ENCODE results near the gene ACADVL.

Gene ACADVL

DNA sequence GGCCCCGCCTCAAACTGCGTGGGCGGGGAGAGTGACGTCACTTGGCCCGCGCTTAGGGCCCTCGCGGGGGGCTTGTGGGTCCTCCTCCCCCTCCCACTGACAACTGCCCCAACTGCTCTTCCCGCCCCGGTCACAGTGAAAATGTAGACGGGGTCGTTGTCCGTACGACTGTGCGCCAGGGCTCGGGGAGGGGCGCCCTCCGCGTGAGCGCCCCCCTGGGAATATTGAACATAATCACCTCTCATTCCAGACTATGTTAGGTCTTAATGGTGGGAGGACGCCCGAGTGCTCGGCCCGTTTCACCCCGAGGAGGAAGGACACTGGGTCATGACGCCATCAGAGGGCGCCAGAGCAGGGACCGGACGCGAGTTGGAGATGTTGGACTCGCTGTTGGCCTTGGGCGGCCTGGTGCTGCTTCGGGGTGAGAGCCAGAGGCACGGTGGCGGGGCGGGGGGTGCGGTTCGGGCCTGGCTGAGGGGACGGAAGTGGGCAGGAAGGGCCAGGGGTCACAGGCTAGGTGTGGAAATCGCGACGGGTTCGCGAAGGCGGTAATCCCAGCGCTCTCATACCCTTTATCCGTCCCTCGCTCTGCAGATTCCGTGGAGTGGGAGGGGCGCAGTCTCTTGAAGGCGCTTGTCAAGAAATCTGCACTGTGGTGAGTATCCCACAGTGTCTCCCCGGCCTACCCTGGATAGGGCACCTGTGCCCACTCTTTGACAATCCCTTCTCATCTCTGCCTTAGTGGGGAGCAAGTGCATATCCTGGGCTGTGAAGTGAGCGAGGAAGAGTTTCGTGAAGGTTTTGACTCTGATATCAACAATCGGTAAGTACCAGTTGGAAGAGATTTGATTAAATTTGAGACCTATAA, 32.7 kb downstream of the ACADVL start, which contains the start of gene ELP5:
TSS of gene ELP5 (plus strand) at position 40 of the 868 bp plus-strand sequence. CDS start at position 376, 336 bp downstream.
- peak; percentile 94 for DNase-seq (ENCODE audit: low spot score)

DNA sequence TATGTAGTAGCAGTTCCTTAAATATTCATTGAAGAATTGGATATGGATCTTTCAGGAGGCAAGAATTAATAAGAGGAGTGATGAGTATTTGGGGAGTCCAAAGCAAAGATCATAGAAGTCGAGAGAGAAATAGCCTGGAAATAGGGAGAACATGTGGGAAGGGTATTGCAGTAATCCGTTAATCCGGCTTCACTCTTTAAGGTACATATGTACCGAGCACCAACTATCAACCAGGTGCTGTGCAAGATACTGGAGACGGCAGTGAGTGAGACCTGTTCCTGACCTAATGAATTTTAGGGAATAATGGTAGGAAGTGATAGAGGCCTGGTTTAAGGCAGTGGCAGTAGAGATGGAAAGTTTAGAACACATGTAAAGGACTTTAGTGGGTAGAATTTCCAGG, 33.3 kb downstream of the ACADVL start:
- no peak for DNase-seq (ENCODE audit: low spot score)

- DNase-seq (ENCODE audit: low spot score), result no peak
Observed at GRCh38 chr17:7254511-7254910, 34.8 kb downstream of the ACADVL start.

- no peak for DNase-seq (ENCODE audit: low spot score)
Observed at GRCh38 chr17:7256766-7257456, 37.2 kb downstream of the ACADVL start.

DNA sequence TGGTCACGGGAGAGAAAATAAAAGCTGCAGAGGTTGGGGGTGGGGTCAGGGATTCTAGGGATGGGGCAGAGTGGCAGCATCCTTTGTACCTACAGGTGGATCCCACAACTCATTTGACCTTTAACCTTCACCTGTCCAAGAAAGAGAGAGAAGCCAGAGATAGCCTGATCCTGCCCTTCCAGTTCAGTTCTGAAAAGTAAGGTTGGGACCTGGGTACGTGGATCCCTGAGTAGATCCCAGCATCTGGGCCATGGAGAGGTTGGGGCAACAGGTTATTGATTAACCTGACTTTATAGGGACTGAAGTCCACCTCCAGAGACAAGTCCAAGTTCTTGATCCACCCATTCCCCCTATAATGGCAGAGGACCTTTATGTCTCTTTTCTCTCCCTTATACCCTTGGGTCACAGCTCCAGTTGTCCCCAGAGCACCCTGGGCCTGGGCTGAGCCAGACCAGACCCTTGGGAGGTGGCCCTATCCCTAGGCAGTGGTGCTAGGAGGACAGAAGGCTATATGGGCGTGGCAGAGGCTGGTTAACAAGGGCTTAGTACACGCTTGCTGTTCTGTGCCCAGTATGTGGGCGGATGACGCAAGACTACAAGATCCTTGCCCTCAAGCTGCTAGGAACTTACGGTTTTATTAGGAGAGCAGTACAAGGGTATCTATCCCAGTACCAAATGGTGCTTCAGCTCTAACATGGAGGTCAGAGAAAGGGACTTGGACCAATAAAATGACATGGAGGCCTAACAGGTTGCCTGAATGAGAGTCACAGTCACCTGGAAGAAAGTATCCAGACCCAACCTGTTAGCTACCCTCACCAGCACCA, 39.2 kb downstream of the ACADVL start:
- DNase-seq (ENCODE audit: low spot score), result no peak

DNA sequence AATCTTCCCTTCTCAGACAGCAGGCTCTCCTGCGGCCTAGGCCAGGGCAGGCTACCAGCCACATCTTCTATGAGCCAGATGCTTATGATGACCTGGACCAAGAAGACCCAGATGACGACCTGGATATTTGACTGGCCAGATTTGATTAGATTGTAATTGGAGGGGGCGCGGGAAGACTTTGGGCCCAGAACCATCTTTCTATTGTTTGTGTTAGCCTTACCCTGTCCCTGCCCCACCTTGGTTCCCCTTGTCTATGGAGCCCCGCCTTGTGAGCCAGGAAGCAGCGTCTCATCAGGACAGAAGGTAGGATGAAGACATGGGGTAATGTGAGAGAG, 39.8 kb downstream of the ACADVL start:
- no peak for DNase-seq (ENCODE audit: low spot score)

- DNase-seq (ENCODE audit: low spot score), result no peak
Observed at GRCh38 chr17:7260151-7260550, 40.4 kb downstream of the ACADVL start.

- DNase-seq (ENCODE audit: low spot score), result no peak
Observed at GRCh38 chr17:7260651-7261378, 41.1 kb downstream of the ACADVL start.

- DNase-seq (ENCODE audit: low spot score), result no peak
Observed at GRCh38 chr17:7261379-7262191, 41.8 kb downstream of the ACADVL start.

GRCh38 chr17:7262192-7262934, 42.6 kb downstream of the ACADVL start, which contains the start of gene CLDN7:
TSS of gene CLDN7 (minus strand) at chr17:7262478. CDS start at chr17:7262043, 435 bp downstream.
- DNase-seq (ENCODE audit: low spot score), result no peak

DNA sequence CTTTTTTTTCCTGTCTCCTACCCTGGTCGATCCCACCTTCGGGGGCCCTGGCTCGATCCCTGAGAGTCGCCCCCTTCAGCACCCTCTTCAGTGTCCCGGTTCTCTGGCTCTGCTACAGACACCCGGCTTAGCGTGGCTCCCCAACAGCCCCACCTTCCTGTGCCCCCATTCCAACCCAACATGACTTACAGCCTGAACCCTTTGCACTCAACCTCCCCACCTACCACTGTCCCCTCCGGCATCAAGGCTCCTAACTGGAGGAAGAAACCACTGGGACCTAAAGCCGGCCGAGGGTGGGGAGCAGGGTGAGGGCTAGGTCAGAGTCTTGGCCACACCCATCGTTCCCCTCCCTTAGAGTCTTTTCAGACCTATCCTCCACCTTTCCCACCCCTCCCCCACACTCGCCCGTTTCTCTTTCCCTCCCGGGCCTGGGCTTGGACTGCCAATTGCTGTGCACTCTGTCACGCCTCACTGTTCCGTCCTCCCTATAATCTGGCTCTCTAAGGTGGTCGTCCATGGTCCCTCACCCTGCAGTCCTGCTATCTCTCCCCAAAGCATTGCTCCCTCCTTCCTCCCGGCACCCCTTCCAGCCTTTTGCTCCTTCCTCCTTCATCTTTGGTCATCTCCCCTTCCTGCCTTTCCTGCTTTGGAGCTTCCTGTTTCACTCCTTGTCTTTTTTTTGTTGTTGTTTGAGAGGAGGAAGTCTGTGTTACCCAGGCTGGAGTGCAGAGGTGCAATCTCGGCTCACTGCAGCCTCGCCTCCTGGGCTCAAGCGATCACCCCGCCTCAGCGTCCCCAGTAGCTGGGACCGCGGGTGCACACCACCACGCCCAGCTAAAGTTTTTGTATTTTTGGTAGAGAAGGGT, 43.4 kb downstream of the ACADVL start:
- no peak for DNase-seq (ENCODE audit: low spot score)

DNA sequence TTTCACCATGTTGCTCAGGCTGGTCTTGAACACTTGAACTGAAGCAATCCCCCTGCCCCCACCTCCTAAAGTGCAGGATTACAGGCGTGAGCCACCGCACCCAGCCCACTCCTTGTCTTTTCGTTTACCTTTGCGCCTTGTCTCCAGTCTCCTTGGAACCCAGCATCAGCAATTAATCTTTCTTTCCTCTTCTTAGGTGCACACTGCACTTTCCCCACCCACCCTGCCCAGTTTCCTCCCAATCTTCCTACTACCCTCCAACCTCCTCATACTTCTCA, 44.0 kb downstream of the ACADVL start:
- no peak for DNase-seq (ENCODE audit: low spot score)

- DNase-seq (ENCODE audit: low spot score), result no peak
Observed at GRCh38 chr17:7266784-7267183, 47.0 kb downstream of the ACADVL start.

Data from Ammon's horn (tissue), 1 donor.